HG03342 (cell line): Measurements from ENCODE around the gene ZDHHC14.

Experiments
- ATAC-seq: cut with Tn5 transposase; IDR thresholded peaks from one replicate; pipeline ENCODE4 v1.9.1; 2021; ENCODE audit warnings: mild to moderate bottlenecking, moderate library complexity; ENCODE audit not compliant: unreplicated experiment

The ZDHHC14 gene

GRCh38 chr6:157724138-157724820, 343.3 kb downstream of the ZDHHC14 start:
- no peak for ATAC-seq

GRCh38 chr6:157724960-157725741, 344.2 kb downstream of the ZDHHC14 start:
- no peak for ATAC-seq

GRCh38 chr6:157725836-157726235, 344.8 kb downstream of the ZDHHC14 start:
- ATAC-seq: no peak

GRCh38 chr6:157726892-157727628, 346.1 kb downstream of the ZDHHC14 start:
- ATAC-seq: no peak
